Measurements from ENCODE around the gene C17orf113. TPM values are rescaled to one million over a fixed set of nuclear protein-coding genes. Genes with fewer than 3 reads are reported as not detected.
A peak's percentile ranks its signal among the peaks of the same experiment; 100 is the strongest.

Gene C17orf113
- total RNA-seq, 4 donors from 2014 or later: 0.35 to 0.57 (median 0.48) TPM; not detected in 1

GRCh38 chr17:42009170-42009569 is 41.2 kb downstream of the C17orf113 start:
- Histone ChIP-seq H3K9me3 (no peaks in the 10 kb centered on the region), H3K4me3 (no peak overlapping the region), H3K27ac (peak overlapping the region in 3 of 4 donors; percentile 38 to 77 (median 64)), H3K4me1 (peaks cover 20 to 86% (median 34%) of the 10 kb centered on the region in 3 donors), H3K36me3 (peaks cover 0 to 15% (median 0%) of the 10 kb centered on the region in 3 donors), H3K27me3 (no peaks in the 10 kb centered on the region)
- TF ChIP-seq POLR2A (IDR thresholded peaks at IDR 0.05) (no peak), CTCF (IDR thresholded peaks at IDR 0.05) (peak in 2 of 6 experiments; percentile 17 to 49)
- intact Hi-C loops (cut with DNase I): no loop called here
- DNase-seq: no peak
- 67 to 74% methylated on average over 4 of the region's 4 CpGs for WGBS, 2 donors

DNA sequence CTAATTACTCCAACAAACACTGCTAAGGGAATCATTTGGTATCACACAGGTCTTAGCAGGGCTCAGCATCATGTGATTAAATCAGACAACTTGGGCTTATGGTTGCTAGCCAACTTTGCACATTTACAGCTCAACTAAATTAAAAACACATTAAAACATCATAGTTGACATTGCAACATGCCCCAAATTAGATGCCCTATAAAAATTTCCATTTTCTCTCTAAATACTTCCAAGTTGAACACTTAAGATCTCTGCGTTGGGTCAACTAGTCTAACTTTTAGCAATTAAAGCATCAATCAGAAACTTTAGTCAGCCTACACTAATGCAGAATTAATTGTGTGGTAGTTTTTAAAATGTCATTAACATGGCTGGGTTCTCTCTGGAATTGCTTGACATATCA is 45.2 kb downstream of the C17orf113 start:
- Histone ChIP-seq H3K9me3 (no peaks in the 10 kb centered on the region), H3K27ac (no peak overlapping the region), H3K4me3 (no peak overlapping the region), H3K27me3 (no peaks in the 10 kb centered on the region), H3K4me1 (peaks cover 6 to 72% (median 31%) of the 10 kb centered on the region in 3 donors), H3K36me3 (peaks cover 0 to 48% (median 4%) of the 10 kb centered on the region in 3 donors)
- TF ChIP-seq POLR2A (IDR thresholded peaks at IDR 0.05) (no peak), CTCF (IDR thresholded peaks at IDR 0.05) (no peak)
- intact Hi-C loops (cut with DNase I): no loop called here
- WGBS, 2 donors: 70 to 75% methylated on average over 1 of the region's 1 CpG
- no peak for DNase-seq

DNA sequence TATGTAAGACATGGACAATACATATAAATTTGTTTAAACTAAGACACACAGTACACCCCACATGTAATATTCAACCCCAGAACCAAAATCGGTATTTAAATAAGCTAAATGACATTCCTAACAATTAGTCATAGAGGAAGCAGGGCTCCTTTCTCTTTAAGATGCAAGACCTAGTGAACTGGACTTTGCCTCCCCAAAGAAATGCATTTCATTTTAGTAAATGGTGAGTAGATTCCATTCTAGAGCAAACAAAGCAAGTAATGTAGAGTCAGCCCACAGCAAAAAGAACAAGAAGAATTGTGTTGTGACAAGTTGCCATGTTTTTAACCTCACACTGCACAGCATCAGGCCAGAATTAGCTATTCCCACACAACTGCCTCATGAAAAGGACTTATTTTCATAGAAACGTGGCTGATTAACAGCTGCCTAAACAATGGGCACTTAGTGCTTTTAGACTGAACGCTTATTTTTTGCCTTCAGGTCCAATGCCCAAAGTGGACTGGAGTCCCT is 47.6 kb downstream of the C17orf113 start:
- no peaks in the 10 kb centered on the region for H3K9me3 ChIP-seq
- no peak for DNase-seq
- no peak overlapping the region for H3K4me3 ChIP-seq
- TF ChIP-seq POLR2A (IDR thresholded peaks at IDR 0.05) (no peak), CTCF (IDR thresholded peaks at IDR 0.05) (no peak)
- 55 to 58% methylated on average over 3 of the region's 3 CpGs for WGBS, 2 donors
- H3K27me3 ChIP-seq: no peaks in the 10 kb centered on the region
- H3K36me3 ChIP-seq: peaks cover 0 to 56% (median 13%) of the 10 kb centered on the region in 3 donors
- intact Hi-C loops (cut with DNase I): no loop called here
- no peak overlapping the region for H3K27ac ChIP-seq
- H3K4me1 ChIP-seq: peaks cover 0 to 58% (median 23%) of the 10 kb centered on the region in 3 donors

GRCh38 chr17:42002175-42002791 is 48.1 kb downstream of the C17orf113 start:
- intact Hi-C loops (cut with DNase I): no loop called here
- no peak overlapping the region for H3K4me3 ChIP-seq
- no peaks in the 10 kb centered on the region for H3K27me3 ChIP-seq
- peaks cover 0 to 54% (median 23%) of the 10 kb centered on the region in 3 donors for H3K4me1 ChIP-seq
- peaks cover 0 to 62% (median 17%) of the 10 kb centered on the region in 3 donors for H3K36me3 ChIP-seq
- no peak for DNase-seq
- H3K9me3 ChIP-seq: no peaks in the 10 kb centered on the region
- H3K27ac ChIP-seq: no peak overlapping the region
- TF ChIP-seq CTCF (IDR thresholded peaks at IDR 0.05) (no peak), POLR2A (IDR thresholded peaks at IDR 0.05) (no peak)
- WGBS, 2 donors: 75 to 82% methylated on average over 7 of the region's 7 CpGs

- intact Hi-C loops (cut with DNase I): no loop called here
- no peak for DNase-seq
- H3K27me3 ChIP-seq: no peaks in the 10 kb centered on the region
- no peaks in the 10 kb centered on the region for H3K9me3 ChIP-seq
- WGBS, 2 donors: 79 to 93% methylated on average over 2 of the region's 2 CpGs
- no peak overlapping the region for H3K4me3 ChIP-seq
- H3K4me1 ChIP-seq: peaks cover 0 to 52% (median 23%) of the 10 kb centered on the region in 3 donors
- H3K36me3 ChIP-seq: peaks cover 2 to 67% (median 18%) of the 10 kb centered on the region in 3 donors
- H3K27ac ChIP-seq: no peak overlapping the region
- TF ChIP-seq CTCF (IDR thresholded peaks at IDR 0.05): no peak
- no peak for TF ChIP-seq POLR2A (IDR thresholded peaks at IDR 0.05)
Measured at GRCh38 chr17:42001729-42002128, 48.7 kb downstream of the C17orf113 start.

All from esophagus squamous epithelium (tissue), 5 donors.